GM21367 (cell line): ENCODE results near the gene GNB1L.

Source experiments
- ATAC-seq: cut with Tn5 transposase; IDR thresholded peaks from one replicate; pipeline ENCODE4 v1.9.1; 2021; ENCODE audit not compliant: unreplicated experiment

The GNB1L gene

GRCh38 chr22:19812910-19813309, 41.8 kb downstream of the GNB1L start:
- ATAC-seq: no peak

DNA sequence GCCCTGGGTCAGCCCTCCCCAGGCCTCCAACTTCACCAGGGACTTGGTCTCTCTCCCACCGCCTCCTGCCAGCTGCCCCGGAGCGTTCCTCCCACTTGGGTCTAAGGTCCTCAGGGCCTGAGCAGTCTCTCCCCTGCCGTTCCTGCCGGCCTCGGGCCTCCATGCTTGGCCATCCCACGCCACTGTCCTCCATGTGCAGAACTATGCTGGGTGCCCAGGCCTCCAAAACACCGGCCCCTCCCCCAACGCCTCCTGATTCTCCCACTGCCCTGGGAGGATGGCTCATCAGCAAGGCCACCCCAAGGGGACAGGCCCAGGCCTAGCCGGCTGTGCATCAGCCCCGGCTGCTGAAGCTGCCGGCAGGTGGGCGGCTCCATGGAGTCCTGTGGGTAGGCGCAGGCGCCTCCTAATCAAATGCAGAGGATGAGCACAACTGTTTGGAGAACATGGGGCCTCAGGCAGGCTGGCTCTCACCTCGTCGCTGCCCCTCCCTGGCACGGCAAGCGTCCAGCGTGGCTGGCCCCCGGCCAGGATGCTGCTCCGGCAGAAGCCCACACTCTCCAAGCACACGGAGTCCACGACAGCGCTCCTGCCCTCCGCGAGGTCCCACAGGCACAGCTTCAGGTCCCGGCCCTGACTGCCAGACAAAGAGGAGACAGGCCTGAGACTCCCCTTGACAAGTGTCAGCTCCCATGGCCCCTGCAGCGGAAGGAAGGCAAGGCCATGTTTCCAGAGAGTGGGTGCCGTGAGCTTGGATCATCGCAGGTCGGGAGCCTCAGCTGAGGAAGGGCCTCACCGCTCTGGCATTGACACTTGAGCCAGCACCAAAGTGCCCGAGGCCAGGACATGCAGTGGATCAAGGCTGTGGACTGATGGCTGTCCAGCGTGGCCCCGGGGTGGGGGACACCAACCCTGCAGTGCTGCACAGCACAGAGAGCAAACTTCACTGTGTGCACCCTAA, 42.6 kb downstream of the GNB1L start:
- ATAC-seq: no peak

DNA sequence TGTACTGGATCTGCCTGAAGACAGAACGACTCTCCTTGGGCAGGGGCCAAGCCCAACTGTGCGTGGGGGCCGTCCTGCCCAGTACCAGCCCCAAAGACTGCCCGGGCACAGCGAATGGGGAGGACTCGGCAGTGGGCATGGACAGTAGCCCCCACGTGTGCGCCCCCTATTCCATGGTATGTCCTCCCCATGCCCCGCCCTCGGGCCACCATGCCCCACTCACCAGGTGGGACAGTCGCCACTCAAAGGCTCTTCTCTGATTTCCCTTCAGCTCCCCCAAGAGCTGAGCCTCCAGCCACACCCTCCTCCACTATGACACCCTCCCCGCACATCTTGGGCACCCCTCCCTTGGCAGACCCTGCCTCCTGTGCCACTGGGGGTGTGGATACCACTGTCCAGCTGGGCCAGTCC, 43.5 kb downstream of the GNB1L start:
- ATAC-seq: no peak

DNA sequence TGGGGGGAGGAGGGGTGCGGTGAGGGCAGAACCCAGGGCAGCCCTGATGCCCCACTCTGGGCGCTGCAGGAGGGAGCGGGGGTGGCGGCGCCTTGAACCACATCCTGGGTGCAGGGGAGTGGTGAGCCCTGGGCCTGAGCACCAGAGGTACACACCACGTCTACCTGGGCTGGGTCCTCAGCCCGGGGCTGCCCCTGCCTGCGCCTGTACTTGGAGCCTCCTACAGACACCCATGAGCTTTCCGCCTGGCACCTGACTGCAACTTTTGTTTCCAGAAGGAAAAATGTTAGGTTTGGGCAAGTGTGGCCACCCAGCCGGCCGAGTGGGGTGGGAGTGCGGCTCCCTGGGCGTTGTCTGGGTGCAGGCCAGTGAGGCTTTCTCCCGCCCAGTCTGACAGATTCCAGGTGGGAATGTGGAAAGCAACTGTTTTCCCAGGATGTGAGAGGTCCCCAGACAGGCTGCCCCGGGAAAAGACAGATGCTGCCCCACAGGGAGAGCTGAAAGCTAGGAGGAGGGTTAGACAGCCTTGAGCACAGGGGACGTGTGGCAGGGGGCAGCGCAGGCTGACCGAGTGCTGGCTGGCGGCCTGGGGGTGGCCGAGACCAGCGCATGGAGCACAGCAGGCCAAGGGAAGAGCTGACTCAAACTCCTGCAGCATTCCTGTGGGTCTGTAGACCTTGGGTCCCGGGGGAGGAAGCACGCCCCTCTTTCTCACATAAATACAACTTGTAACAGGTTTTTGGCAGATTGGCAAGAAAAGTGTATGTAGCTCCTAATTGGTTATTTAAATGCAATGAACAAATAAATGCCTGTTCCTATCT, 44.1 kb downstream of the GNB1L start:
- no peak for ATAC-seq

GRCh38 chr22:19809741-19810140, 44.9 kb downstream of the GNB1L start:
- no peak for ATAC-seq

- ATAC-seq: no peak
Measured at GRCh38 chr22:19808873-19809478, 45.7 kb downstream of the GNB1L start.

DNA sequence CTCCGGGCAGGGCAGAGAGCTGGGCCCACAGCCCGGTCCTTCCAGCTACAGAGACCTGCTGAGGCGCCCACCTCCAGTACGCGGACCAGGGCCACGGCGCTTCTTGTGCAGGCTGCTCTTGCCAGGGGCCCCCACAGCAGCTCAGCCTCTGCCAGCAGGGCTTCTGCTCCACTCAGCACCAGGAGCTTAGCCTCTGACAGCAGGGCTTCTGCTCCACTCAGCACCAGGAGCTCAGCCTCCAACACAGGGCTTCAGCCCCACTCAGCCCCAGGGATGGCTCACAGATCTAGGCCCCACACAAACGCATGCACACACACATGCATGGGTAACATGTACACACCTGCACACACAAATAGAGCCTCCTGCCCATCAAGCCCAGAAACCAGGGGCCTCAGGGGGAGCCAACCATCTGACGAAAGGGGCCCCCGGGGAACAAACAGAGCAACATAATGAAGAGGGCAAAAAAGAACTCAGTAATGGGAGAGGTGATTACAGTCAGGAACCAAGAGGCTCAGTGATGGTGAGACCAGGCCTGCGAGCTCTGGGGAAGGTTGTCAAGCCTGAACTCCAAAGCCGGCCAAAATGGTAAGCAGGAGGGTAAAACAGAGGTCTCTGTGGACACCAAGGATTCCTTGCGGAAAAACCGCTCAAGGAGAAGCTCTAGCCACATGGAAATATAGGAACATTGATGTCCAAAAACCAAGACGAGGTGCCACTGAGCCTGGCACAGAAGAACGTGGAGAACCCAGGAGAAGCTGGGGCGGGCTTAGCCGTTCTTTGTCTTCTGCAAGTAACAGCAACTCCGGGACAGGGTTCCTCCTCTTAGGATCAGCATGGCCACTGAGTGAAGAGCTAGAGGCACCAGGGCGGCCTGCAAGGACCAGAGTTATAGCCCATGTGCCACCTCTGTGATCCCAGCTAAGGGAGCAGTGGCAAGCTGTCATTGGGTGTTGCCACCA, 46.5 kb downstream of the GNB1L start:
- ATAC-seq: no peak

- no peak for ATAC-seq
Measured at GRCh38 chr22:19807161-19807913, 47.3 kb downstream of the GNB1L start.

- ATAC-seq: no peak
Measured at GRCh38 chr22:19806213-19807160, 48.2 kb downstream of the GNB1L start.

DNA sequence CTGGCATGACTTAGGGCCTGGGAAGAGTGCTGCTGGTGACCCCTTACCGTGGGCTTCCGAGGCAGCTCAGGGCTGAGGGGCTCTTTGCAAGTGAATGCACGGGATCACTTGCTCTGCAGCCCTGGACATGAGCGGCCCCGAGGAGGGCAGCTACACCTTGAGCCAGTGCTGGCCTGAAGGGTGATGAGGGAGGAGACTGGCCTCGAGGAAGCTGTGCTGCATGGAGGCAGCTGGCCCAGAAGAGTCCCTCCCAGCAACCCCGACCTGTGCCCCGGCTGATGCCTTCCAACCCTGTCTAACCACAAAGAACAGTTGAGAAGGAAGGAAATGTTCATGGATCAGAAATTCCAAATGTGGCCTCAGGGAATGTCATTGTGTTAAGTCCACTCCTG, 48.9 kb downstream of the GNB1L start:
- no peak for ATAC-seq

DNA sequence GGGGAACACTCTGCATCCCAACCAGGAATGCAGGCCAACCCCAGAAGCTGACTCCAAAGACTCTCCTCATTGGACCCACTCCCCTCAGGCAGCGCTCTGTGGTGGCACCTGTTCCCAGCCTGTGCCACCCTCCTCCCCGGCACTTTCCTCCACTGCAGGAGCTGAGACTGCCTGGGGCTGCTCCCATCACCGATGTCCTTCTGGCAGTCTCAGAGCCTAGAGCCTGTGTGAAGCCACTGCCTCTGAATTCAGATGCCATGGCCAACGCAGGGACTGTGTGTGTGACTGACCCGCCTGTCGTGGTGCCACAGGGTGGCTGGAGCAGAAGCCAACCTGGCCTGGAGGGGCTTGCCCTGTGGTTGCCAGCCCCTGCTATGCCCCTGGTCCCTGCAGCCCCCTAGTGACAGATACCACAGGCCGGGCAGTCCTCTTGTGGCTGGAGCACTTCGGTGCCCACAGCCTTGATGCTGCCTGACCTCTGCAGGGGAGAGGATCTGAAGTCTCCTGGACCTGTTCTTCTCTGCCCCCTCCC, 50.9 kb downstream of the GNB1L start:
- ATAC-seq: no peak

GRCh38 chr22:19802894-19803735, 51.6 kb downstream of the GNB1L start:
- no peak for ATAC-seq

DNA sequence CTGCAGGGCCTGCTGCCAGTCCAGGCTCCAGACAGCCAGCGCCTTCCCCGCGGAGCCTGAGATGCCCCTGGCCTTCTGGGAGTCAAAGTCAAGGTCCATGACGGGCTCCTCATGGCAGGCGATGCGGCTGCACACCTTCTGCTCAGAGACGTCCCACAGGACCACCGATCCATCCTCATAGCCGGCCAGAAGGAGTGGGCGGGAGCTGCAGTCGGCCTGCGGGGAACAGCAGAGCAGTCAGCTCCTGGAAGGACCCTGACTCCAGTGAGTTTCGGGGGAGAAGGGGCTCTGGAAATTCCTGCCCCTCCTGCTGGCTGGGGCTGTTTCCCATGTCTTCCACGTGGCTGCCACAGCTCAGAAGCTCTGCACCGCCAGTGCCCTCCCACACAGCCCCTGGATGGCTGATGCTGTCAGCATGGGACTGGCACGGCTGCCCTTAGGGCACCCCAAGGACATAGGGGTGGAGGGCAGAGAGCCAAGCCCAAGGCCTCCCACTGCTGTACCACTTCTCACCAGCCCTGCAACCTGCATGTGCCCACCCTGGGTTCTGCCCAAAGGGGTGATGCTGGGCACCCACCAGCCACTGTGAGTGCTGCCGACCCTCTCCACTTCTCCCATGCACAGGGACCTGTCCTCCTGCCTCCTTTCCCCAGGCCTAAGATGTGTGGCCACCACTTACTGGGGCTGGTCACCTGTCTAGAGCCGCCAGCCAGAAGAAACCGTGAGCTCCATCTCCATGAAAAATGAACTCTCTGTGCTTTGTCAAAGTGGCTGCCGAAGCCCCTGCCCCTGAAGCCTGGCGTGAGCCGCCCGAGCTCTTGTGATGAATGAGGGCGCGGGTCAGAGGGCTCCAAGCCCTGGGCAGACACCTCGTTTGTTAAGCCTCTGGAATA, 52.4 kb downstream of the GNB1L start:
- ATAC-seq: no peak

- ATAC-seq: no peak
Measured at GRCh38 chr22:19801340-19802000, 53.2 kb downstream of the GNB1L start.

- ATAC-seq: no peak
Measured at GRCh38 chr22:19800761-19801244, 53.9 kb downstream of the GNB1L start.

DNA sequence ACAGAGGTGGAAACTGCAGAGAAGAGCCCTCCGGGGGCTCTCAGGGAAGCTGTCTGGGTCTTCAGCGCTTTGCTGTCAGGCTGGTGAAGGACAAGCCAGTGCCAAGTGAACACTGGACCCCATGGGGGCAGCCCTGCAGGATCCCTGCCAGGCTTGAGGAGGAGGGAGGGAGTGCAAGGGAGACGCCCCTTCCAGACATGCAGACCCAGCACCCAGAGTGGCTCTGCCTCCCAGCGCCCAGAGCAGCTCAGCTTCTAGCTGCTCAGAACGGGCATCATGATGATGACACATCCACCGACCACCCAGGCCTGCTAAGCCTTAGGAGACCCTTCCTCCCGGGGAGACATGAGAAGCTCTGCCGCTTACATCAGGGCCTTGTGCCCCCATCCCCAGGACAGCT, 54.4 kb downstream of the GNB1L start:
- ATAC-seq: no peak
